ENCODE results near the gene KIAA0753.

KIAA0753 gene

DNA sequence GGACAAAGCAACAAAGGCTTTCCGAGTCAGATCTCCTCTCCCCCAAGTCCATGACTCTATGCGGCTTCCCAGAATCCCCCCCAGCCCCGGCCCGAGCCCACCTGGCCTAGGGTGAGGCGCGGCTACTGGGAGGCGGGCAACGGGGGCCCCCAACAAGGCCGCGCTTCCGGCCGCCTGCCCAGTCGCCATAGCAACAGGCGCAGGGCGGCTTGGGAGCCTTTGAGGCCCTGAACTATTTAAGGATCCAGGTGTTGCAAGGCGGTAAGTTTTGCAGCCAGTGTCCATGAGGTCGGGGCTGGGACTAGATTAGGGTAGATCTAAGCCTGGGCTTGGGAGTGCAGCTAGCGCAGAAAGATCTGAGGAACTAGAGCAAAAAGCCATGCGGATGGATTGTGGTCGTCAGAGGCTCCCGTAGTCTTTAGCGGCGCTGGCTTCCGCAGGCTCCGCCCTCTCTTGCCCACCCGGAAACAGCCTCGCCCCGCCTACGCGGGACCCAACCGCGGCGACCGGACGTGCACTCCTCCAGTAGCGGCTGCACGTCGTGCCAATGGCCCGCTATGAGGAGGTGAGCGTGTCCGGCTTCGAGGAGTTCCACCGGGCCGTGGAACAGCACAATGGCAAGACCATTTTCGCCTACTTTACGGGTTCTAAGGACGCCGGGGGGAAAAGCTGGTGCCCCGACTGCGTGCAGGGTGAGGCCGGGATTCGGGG is at the start of gene KIAA0753, which contains the start of gene TXNDC17:
Gene KIAA0753 (minus strand): TSS at position 176 of the 711 bp plus-strand sequence. CDS start 5,608 bp downstream, outside the sequence.
Gene TXNDC17 (plus strand): TSS at position 525 of the 711 bp plus-strand sequence. CDS start 23 bp downstream, at position 548.
- FAIRE-seq, result no peak

DNA sequence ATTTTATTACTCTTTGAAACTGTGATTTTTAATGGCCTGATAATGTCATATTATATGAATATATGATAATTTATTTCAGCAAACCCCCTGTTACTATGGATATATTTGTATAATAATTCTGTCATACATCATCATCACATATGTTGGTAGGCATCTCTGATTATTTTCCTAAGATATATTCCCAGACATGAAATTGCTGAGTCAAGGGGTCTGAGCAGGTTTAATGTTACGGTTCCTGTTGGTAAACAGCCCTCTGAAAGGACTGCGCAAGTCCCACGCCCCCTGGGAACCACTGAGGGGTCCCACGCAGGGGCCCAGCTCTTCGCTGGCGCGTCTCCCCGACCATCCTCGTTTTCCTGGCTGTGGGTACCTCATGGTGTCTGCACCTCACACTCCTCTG is 48.4 kb upstream of the KIAA0753 start:
- no peak for FAIRE-seq

GRCh38 chr17:6686026-6686425 is 45.5 kb upstream of the KIAA0753 start:
- no peak for FAIRE-seq

GRCh38 chr17:6684881-6685767 is 44.6 kb upstream of the KIAA0753 start:
- no peak for FAIRE-seq

GRCh38 chr17:6684460-6684783 is 43.9 kb upstream of the KIAA0753 start:
- FAIRE-seq, result no peak

DNA sequence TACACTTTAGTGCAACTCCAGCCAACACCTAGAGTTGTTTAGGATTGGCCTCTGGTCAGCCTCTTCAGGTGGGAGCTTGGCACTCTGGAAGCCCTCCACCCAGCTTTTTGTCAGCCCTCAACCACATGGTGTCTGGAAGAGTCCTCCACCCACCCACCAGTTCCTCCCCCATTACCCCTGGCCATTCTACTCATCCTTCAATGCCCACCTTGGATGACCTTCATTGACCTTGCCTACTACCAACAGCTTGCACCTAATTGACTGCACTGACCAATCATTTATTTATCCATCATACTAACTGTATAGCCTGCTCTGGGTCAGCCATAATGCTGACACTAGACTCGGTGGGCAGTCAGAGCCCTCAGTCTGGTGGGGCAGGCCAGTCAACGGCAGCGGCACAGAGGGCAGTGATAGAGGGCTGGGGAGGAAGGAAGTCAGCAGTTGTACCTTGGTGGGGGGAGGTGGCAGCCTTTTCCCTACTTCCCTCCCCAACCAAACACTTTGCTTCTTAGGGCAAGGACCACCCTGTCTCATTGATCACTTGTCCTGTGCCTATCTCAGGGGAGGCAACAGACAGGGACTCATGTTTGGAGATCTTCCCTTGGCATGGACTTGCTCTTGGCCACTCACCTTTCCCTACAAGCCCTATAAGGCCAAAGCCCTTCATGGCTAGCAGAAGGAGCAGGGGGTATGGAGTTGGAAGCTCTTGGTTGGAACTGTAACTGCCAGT is 43.4 kb upstream of the KIAA0753 start:
- no peak for FAIRE-seq

- FAIRE-seq, result no peak
Observed at GRCh38 chr17:6683081-6683684, 42.7 kb upstream of the KIAA0753 start.

GRCh38 chr17:6682339-6682738 is 41.8 kb upstream of the KIAA0753 start:
- no peak for FAIRE-seq

- no peak for FAIRE-seq
Observed at GRCh38 chr17:6681671-6682070, 41.2 kb upstream of the KIAA0753 start.

GRCh38 chr17:6681176-6681575 is 40.7 kb upstream of the KIAA0753 start:
- FAIRE-seq, result no peak

GRCh38 chr17:6679241-6679640 is 38.7 kb upstream of the KIAA0753 start:
- no peak for FAIRE-seq

DNA sequence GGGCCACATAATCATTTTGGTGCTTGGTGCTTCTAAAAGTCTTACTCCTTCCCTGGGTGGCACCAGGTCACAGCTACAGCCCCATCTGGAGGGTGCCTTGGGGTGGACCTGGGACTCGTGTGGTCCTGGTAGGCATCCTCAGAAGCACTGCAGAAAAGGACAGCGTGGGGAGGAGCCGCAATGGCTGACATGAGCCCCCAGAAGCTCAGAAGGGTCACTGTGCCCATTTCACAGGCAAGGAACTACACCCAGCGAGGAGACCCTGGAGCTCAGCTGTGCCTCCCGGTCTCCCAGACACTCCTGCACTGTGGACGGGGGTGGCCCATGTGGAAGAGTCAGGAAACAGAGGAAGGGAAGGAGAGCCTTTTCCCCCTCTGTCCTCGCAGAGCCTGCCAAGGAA is 37.4 kb upstream of the KIAA0753 start:
- FAIRE-seq, result no peak

GRCh38 chr17:6677158-6677831 is 36.8 kb upstream of the KIAA0753 start:
- FAIRE-seq, result no peak

GRCh38 chr17:6676802-6677157 is 36.3 kb upstream of the KIAA0753 start:
- no peak for FAIRE-seq

GRCh38 chr17:6675201-6675825 is 34.8 kb upstream of the KIAA0753 start:
- no peak for FAIRE-seq

GRCh38 chr17:6674586-6674985 is 34.1 kb upstream of the KIAA0753 start:
- no peak for FAIRE-seq

DNA sequence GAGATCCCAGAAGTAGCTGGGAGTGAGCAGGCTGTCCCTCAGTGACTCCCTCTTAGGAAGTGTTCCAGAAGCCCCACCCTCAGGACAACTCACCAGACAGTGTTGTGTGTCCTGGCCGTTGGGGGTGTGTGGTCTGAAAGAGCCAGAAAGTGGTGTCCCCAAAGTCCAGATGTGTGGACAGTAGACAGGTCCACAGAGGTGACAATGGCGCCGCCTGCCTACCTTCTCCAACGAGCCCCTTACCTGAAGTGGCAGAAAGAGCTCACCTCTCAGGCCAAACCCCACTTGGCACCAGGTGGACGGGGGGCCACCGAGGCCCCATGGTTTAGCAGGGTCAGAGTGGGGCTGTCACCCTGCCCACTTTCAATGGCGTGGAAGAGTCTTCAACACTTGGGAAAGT is 30.9 kb upstream of the KIAA0753 start:
- no peak for FAIRE-seq

GRCh38 chr17:6670999-6671398 is 30.5 kb upstream of the KIAA0753 start:
- FAIRE-seq, result no peak

DNA sequence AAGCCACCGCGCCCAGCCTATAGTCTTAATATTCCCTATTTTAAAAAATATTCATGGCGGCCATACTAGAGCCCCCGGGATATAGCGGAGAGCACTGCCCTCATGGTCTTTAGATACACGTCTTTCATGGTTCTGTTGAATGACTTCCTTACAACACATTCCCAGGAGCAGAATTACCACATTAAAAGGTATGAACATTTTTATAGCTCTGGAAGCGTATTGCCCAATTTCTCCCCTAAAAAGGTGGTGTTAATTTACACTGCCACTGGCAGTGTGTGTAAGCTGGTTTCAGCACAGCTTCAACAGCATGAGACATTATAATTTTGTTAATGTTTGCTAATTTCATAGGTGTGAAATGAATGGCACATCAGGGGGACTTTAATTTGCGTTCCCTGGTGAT is 30.1 kb upstream of the KIAA0753 start:
- FAIRE-seq, result no peak

GRCh38 chr17:6669479-6670212 is 29.1 kb upstream of the KIAA0753 start:
- no peak for FAIRE-seq

All from colon (tissue), 2 donors.